ENCODE measurements around the gene HACL1.

HACL1 gene

DNA sequence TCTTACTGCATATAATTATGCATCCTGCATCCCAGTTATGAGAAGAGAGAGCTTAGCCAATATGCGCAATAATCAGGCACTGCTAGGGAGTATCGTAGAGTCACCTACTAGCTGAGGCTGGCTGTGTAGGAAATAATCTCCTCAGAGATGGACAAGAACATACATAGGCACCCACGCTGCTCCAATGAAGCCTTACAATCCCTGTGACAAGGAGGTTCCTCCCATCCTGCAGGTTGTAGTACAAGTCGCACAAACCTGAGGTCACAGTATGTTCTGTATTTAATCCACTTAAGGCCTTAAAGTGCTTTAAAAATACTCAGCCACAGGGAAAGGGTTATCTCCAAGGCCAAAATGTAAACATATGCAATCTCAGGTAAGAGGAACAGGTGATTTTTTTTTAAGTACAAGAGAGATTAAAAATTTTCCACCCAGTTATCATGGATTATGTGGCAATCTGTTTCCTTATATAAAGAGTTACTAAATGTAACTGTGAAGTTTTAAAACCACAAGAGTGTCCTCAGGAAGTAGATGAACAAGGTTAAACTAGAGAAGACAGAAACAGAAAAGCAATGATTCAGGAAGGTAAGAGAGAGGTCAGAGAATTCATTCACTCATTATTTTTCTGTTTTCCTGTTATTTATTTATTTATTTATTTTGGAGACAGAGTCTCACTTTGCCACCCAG is 72.4 kb downstream of the HACL1 start:
- no peak for FAIRE-seq
- DNase-seq (ENCODE audit: low spot score): no peak

DNA sequence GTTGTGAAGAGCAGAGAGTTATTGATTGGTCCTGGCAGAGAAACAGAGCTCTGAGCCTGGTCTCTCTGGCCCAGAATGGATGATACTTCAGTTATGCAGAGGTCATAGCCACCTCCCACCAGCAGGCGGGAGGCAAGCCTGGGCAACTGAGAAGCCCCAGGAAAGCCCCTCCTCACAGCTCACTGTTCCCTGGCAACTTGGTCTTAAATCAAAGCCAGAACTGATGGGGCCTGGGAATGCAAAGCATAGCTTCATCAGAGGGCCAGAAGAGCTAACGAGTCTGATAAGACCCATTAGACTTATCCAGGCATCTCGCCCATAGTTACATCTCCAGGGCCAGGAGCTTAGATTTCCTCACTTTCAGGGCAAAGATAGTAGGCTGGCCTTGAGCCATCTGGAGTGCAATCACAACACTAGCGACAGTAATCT is 74.3 kb downstream of the HACL1 start:
- no peak for FAIRE-seq
- DNase-seq (ENCODE audit: low spot score): no peak

DNA sequence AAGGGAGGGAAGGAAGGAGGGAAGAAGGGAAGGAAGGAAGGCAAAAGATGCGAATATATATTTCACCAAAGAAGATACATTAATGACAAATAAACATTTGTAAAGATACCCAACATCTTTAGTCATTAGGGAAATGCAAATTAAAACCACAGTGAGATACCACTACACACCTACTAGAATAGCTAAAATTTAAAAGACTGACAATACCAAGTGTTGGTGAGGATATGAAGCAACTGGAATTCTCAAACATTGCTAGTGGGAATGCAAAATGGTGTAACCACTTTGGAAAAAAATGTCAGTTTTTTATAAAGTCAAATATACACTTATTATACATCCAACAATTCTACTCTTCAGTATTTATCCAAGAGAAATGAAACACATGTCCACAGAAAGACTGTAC is 75.6 kb downstream of the HACL1 start:
- no peak for FAIRE-seq
- DNase-seq (ENCODE audit: low spot score): no peak

DNA sequence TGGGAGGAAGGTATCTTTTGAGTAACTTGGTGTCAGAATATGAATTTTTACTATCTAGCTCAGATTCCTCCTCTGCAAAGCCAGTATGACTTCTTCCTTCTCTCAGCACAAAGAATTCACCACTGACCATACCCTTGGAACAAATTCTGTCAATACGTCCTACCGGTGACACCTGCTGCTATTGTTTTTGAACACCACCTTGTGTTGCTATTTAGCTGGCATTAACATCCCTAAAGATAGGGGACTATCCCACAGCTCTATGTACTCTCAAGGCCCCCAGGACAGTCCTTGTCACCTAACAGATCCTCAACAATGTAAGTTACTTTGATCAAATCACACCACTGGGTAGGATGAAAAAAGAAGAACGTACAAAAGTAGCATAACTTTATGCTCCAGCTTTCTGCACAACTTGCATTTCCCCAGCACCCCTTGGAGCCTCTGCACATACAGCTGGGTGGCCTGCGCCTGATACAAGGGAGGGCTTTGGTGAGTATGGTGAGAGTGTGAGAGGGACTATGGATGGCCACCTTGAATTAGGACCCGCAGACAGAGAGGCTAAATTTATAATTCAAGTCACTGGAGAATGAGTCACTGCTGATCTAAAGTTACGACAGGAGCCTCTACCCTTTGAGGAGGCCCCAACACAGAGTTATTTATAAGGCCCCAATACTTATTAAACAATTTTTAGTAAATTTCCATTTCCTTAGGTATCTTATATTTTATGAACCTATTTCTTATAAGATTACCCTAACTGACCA is 77.5 kb downstream of the HACL1 start:
- no peak for FAIRE-seq
- DNase-seq (ENCODE audit: low spot score): no peak

DNA sequence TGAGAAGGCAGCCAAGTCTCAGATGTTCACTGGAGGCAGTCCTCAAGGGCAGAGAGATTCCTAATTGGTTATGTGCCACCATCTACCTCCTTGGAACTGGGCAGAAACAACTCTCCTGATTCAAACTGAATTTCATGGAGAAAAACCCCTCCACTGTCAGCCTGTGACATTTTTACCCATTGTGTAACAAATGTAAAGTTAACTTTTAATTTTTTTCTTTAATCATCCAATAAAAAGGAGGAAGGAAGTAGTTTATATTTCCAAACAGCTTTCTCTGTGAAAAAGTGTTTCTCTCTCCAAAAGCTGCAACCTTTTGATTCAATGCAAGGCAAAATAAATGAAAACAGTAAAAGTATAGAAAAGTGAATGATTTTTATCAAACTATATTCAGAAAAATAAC is 79.4 kb downstream of the HACL1 start:
- no peak for DNase-seq (ENCODE audit: low spot score)
- no peak for FAIRE-seq

DNA sequence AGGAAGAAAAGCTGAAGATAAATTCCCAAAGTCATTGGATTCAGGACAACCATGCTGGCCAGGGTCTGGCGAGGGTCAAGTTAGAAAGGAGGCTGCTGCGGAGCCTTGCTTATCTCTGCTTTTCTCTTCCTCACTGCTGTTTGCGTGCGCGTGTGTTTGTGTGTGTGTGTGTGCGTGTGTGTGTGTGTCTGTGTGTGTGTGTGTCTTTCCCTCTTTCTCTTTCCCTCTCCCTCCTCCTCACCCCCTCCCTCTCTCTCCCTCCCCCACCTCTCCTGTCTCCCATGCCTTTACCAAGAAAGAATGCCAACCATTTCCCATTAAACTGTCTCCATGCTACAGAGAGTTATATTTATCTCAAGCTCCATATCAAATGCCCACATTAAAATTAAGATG is 79.8 kb downstream of the HACL1 start, which contains the start of gene COLQ:
Gene COLQ, minus strand, starts transcription at position 134 of the 393 bp plus-strand sequence. Its CDS starts 81 bp downstream, at position 53.
- DNase-seq (ENCODE audit: low spot score) (no peak), FAIRE-seq (no peak)

DNA sequence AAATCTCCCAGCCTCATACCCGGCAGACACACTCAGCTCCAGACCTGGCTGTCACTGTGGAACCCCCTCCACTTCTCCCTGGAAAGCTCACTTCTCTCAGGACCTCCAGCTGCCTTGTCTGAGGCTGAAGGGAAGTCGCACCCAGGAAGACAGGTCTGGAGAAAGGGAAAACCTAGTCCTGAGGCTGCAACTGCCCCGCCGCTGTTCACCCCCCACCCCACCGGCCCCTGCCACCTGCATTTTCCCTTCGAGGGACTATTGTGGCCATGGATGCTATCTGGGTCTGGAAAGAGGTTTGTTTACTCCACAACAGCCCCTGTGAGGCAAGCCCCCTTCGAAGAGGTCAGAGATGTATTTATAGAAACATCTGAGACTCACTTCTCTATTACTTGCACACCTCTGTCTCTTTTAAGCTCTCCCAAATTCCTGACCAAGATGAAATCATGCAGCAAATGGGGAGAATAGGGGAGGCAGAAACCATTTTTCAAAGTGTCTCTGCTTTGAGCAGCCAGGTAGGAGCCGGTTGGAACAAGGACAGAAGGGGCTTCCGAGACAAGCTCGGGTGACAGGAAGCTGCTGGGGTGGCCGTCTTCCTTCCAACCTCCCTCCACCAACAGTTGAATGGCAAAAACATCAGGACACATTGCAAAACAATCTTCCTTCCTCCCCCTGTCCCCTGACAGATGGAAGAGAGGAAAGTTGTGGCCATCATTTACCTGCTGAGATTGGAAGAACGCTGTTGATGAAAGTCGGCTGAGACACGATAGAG is 80.4 kb downstream of the HACL1 start:
- DNase-seq (ENCODE audit: low spot score) (no peak), FAIRE-seq (no peak)

DNA sequence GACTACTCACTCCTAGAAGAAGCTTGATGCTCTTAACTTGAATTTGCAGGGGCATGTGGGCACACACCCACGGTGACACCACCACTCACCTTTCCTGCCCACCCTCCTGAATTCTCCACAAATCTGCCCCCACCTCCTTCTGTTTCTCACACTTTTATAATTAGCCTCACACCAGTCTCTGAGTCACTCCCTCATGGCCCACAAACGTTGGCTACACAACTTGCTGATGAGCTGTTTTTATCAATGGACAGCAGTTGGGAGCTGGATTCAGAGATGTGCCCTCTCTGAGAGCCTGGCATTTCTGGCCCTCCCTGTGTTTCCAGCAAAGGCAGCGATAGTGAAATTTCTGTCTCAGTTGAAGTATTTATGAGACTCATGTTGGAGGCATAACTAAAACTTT is 81.2 kb downstream of the HACL1 start:
- FAIRE-seq (no peak), DNase-seq (ENCODE audit: low spot score) (no peak)

DNA sequence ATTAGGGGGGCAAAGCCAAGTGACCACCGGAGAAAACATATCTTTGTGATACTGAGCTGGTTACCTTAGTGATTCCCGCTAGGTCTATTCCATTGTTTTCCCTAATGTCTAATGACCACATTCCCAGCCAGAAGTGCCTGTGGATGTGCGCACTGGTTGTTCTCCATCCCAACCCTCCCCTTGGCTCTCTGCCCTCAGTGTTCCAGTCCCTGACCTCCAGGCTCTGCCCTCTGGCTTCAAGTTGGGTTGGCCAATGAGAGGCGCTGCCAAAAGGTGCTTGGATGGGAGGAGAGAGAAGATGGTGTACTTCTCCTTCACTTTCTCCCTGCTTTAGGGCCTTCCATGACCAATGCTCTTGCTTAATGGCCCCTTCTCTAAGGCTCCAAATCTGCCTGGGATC is 82.3 kb downstream of the HACL1 start:
- DNase-seq (ENCODE audit: low spot score) (no peak), FAIRE-seq (no peak)

DNA sequence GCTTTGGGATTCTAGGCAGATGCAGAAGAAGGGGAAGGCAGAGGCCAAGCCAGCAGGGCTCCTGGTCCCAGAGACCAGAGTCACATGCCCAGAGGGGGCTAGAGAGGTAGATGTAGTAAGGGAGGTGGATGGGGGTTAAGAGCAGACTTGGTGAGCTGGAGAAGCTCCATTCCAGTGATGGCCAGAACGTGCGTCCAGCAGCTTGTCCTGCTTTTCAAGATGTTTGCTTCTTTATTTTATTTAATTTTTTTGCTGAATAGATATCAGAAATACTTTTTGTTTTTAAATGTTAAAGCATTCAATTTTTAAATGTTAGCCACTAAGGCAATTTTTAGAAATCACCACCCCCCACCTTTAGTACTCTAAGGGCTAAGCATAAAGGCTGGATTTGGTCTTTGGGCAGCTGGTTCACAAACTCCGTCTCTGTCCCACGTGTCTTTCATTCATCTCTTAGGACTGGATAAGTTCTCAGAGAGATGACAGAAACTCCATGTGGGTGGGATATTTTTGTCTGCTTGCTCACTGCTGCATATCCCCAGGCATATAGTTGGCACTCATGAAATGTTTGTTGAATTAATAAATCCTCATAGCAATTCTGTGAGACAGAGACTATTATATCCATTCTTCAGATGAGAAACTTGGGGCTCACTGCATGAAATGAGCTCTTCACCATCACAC is 86.6 kb downstream of the HACL1 start:
- FAIRE-seq: no peak
- DNase-seq (ENCODE audit: low spot score): no peak

DNA sequence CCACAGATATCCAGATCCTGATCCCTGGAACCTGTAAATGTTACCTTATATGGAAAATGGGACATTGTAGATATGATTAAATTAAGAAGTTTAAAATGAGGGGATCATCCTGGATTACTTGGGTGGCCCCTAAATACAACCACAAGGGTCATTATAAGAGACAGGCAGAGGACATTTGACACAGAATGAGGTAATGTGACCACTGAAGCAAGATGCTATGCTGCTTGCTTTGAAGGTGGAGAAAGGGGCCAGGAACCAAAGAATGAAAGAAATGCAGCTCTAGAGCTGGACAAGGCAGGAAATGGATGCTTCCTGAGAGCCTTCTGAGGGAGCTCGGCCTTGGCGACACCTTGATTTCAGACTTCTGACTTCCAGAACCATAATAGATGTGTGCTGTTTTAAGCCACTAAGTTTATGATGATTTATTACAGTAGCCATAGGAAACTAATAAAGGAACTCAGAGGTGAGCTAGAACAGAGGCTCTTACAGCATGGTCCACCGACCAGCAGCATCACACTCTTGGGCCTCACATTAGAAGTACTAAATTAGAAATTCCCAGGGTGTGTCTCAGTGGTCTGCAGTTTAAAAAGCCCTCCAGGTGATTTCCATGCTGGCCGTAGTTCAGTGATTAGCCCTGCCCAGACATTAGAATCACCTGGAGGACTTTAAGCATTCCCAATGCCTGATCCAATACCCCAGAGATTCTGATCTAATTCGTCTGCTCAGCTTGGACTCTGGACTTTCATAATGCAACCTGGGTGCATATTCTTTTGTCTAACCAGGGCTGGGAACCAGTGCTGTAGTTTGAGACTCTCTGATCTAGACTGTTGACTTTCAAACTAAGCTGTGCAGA is 87.3 kb downstream of the HACL1 start:
- DNase-seq (ENCODE audit: low spot score): no peak
- FAIRE-seq: no peak

DNA sequence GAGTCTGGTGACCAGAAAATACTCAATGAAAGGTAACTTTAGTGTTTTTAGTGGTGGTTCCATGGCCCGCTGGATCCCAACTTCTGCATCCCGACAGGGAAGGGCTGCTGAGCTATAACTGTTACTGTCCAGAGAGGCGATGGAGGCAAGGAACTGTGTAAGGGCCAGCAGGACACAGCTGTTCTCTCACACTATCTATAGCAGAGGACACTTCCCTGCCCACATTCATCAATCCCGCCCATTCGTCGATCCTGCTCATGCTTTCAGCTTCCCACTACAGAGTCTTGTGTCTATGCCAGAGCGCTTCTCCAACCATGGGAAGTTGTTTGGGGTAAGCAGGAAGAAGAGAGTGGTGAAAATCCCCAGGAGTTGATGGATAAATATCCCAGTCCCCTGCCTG is 88.3 kb downstream of the HACL1 start:
- no peak for DNase-seq (ENCODE audit: low spot score)
- FAIRE-seq: no peak

DNA sequence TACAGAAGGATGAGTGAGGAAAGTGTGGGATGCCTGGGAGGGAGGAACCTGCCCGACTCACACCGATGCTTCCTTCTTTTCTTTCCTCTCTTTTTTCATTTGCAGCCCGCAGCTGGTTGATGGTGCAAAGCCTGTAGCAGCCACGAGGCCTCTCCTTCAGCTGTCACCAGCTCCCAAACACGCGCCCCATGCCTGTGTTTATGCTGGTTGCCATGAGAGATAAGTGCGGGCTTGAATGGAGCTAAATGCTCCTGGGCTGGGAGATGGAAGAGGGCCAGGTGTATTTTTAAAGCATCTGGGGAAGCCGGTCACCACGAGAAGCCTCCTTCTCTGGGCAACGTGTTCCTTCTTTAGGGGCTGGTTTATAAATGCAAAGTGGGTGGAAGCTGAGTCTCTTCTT is 89.2 kb downstream of the HACL1 start:
- DNase-seq (ENCODE audit: low spot score) (no peak), FAIRE-seq (no peak)

DNA sequence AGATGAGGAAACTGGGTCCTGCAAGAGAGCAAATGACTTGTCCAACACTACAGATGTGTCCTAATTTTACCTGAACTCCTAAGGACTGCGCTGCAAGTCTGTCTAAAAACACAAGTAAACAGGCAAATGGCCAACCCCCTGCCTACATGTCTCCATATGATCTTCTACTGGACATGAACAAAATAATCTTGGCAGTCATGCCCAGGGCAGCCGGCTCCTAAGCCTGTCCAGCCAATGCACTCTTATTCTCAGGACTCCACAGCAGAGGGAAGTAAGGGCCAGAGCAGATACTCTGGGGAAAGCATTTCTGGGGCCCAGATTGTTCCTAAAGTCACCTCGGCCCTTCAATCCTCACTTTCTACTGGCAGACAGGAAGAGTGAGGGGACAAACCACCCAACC is 90.2 kb downstream of the HACL1 start:
- no peak for FAIRE-seq
- DNase-seq (ENCODE audit: low spot score): no peak
